SH-SY5Y (cell line): Measurements from ENCODE around the gene MYO1B.

Experiments
- GATA2 ChIP-seq: IDR thresholded peaks from 2 replicates; pipeline ENCODE4 v1.6.1; 2011; ENCODE audit warnings: mild to moderate bottlenecking, low read depth, low read length
- GATA3 ChIP-seq: IDR thresholded peaks from 2 replicates; pipeline ENCODE4 v1.6.1; 2011; ENCODE audit warnings: low read depth, mild to moderate bottlenecking, low read length, moderate library complexity

DNA sequence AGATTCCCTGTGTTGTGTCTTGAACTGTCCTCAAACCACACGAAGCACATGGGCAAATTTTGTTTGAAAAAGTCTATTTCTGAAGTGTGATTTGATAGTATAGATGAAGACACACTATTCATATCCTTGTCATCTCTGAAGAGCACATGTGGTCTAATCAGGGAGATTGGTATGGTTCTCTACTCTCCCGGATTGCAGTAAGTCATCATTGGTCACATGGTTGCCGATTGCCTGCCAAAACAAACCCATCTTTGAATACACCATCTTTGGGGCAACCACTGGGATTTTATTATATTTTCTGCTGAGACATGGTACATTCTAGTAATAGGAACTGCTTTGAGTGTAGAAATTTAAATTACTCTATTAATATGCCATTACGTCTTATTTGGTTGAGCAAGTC is 186.9 kb downstream of the MYO1B start:
- TF ChIP-seq GATA3 (no peak), GATA2 (no peak)
